Head of caudate nucleus (tissue), 42 donors: ENCODE results near the gene NOS1AP.
"Not testable (repeated sequence)": the region's sequence is repeated elsewhere in the genome, so short reads cannot be mapped to it uniquely, and the experiment has no call there.

ENCODE experiments used
- DNase-seq, 42 donors: peaks; one replicate each; pipeline versions ENCODE4 v3.0.0 to v3.0.0-alpha.2; 2020 to 2021; ENCODE audit warnings: mixed read lengths in 7 of 42
- intact Hi-C: fragments of 100-400 bp; cut with DNase I; formaldehyde crosslinking; loops from one replicate; pipeline ENCODE4 v1.15.0; 2022

NOS1AP gene

GRCh38 chr1:162069334-162070093, at the start of gene NOS1AP:
TSS of gene NOS1AP (plus strand) at chr1:162069691. CDS start at chr1:162070178, 487 bp downstream.
- intact Hi-C loops: no loop called here
- peak; percentile 54 to 95 (median 87) for DNase-seq

- no peak for DNase-seq
- intact Hi-C loops: no loop called here
Observed at GRCh38 chr1:162020150-162020549, 49.3 kb upstream of the NOS1AP start.

GRCh38 chr1:162021124-162021523, 48.4 kb upstream of the NOS1AP start:
- DNase-seq: no peak
- intact Hi-C loops: no loop called here

- no peak for DNase-seq
- intact Hi-C loops: no loop called here
Observed at GRCh38 chr1:162022626-162023025, 46.9 kb upstream of the NOS1AP start.

GRCh38 chr1:162023181-162023546, 46.3 kb upstream of the NOS1AP start:
- DNase-seq: peak in 1 of 42 donors; percentile 37
- intact Hi-C loops: no loop called here

GRCh38 chr1:162023547-162024501, 45.7 kb upstream of the NOS1AP start, which contains the start of gene OLFML2B:
TSS of gene OLFML2B (minus strand) at chr1:162023869. CDS start at chr1:162023430, 439 bp downstream.
- peak in 39 of 42 donors; percentile 30 to 83 (median 63) for DNase-seq
- intact Hi-C loops: no loop called here

- DNase-seq: no peak
Observed at GRCh38 chr1:162025541-162025940, 44.0 kb upstream of the NOS1AP start.

GRCh38 chr1:162026881-162027280, 42.6 kb upstream of the NOS1AP start:
- intact Hi-C loops: no loop called here
- DNase-seq: no peak

More at GRCh38 chr1:162025541-162025940, 44.0 kb upstream of the NOS1AP start:
- intact Hi-C loops: no loop called here

GRCh38 chr1:162028726-162029125, 40.8 kb upstream of the NOS1AP start:
- intact Hi-C loops: no loop called here
- DNase-seq: peak in 4 of 42 donors; percentile 8 to 32 (median 20)

- DNase-seq: no peak
- intact Hi-C loops: no loop called here
Observed at GRCh38 chr1:162029157-162029556, 40.3 kb upstream of the NOS1AP start.

GRCh38 chr1:162030759-162031280, 38.7 kb upstream of the NOS1AP start:
- DNase-seq: no peak
- intact Hi-C loops: no loop called here

GRCh38 chr1:162033428-162033827, 36.1 kb upstream of the NOS1AP start:
- intact Hi-C loops: no loop called here
- DNase-seq: peak in 37 of 42 donors; percentile 18 to 81 (median 50)

GRCh38 chr1:162035241-162035640, 34.2 kb upstream of the NOS1AP start:
- DNase-seq: no peak
- intact Hi-C loops: no loop called here

GRCh38 chr1:162036163-162036562, 33.3 kb upstream of the NOS1AP start:
- intact Hi-C loops: loop anchor here (2.0 kb wide), 1 partner anchor 243 kb away; no protein-coding TSS in a partner anchor
- DNase-seq: no peak

GRCh38 chr1:162038624-162039023, 30.9 kb upstream of the NOS1AP start:
- intact Hi-C loops: no loop called here
- DNase-seq: no peak

GRCh38 chr1:162040001-162040400, 29.5 kb upstream of the NOS1AP start:
- DNase-seq: no peak
- intact Hi-C loops: no loop called here

GRCh38 chr1:162040657-162041056, 28.8 kb upstream of the NOS1AP start:
- DNase-seq: no peak
- intact Hi-C loops: no loop called here

- intact Hi-C loops: no loop called here
- DNase-seq: no peak
Observed at GRCh38 chr1:162042361-162042760, 27.1 kb upstream of the NOS1AP start.

GRCh38 chr1:162046921-162047320, 22.6 kb upstream of the NOS1AP start:
- DNase-seq: no peak
- intact Hi-C loops: no loop called here

- intact Hi-C loops, DNase-seq: not testable (repeated sequence)
Observed at GRCh38 chr1:162053949-162054348, 15.5 kb upstream of the NOS1AP start.
